A549 (cell line): Measurements from ENCODE around the gene CAMK4. TPM values are rescaled to one million over a fixed set of nuclear protein-coding genes. Genes with fewer than 3 reads are reported as not detected.

Source experiments
- ATAC-seq, 2 experiments: fragments of 200-7000 bp in 1 of 2; fragments of >200 bp in 1 of 2; cut with Nextera tagmentation in 1 of 2; cut with Tn5 transposase in 1 of 2; 3 replicates each; pipeline versions ENCODE4 v1.8.0 to v1.9.1; 2018 to 2020; ENCODE audit warnings: mild to moderate bottlenecking in 1 of 2, moderate library complexity in 1 of 2
- CTCF ChIA-PET: fragments of 300-600 bp; sonication (Branson Sonifier 250); formaldehyde crosslinking; extraction: SDS; loops from one replicate; lab custom pipeline; 2021; ENCODE audit warnings: antibody characterized with exemption, inconsistent platforms; lab: Yijun Ruan, JAX
- POLR2A ChIA-PET: fragments of 350-600 bp; formaldehyde crosslinking; extraction: SDS; loops from one replicate; lab custom pipeline; 2021; ENCODE audit warnings: antibody characterized with exemption, inconsistent platforms; lab: Yijun Ruan, JAX
- DNase-seq, 2 experiments: peaks; one replicate each; pipeline versions ENCODE4 v3.0.0 to v3.0.0-alpha.2; 2011 to 2016; ENCODE audit warnings: low read depth in 1 of 2, low spot score in 1 of 2
- FAIRE-seq: peaks from 2 replicates; lab custom pipeline; 2011; peaks lifted over from hg19 to GRCh38; lab: Jason Lieb, UNC
- H3K27ac ChIP-seq, 2 experiments: fragments of >200 bp; sonication (Bioruptor Twin); formaldehyde crosslinking; 3 replicates each; pipeline ENCODE4 v1.5.1; 2016 to 2017
- H3K4me1 ChIP-seq: fragments of >200 bp; sonication (Bioruptor Twin); formaldehyde crosslinking; 3 replicates; pipeline ENCODE4 v1.6.1; 2016
- H3K4me2 ChIP-seq: fragments of >200 bp; sonication (Bioruptor Twin); formaldehyde crosslinking; 3 replicates; pipeline ENCODE4 v1.6.1; 2016
- H3K4me3 ChIP-seq: fragments of >200 bp; sonication (Bioruptor Twin); formaldehyde crosslinking; 3 replicates; pipeline ENCODE4 v1.5.1; 2016
- H3K9me3 ChIP-seq: fragments of >200 bp; sonication (Bioruptor Twin); formaldehyde crosslinking; 3 replicates; pipeline ENCODE4 v1.6.1; 2016
- CBX2 ChIP-seq: fragments of 200-600 bp; sonication (generic); IDR thresholded peaks from 2 replicates; pipeline ENCODE4 v1.6.1; 2016; ENCODE audit warnings: low read depth, mild to moderate bottlenecking, borderline replicate concordance
- CBX8 ChIP-seq: fragments of 200-600 bp; sonication (generic); IDR thresholded peaks from 2 replicates; pipeline ENCODE4 v1.6.1; 2016
- CHD4 ChIP-seq: fragments of 200-600 bp; sonication (generic); IDR thresholded peaks from 2 replicates; pipeline ENCODE4 v1.6.1; 2016; ENCODE audit warnings: antibody characterized with exemption, mild to moderate bottlenecking, borderline replicate concordance
- ELK1 ChIP-seq: fragments of 150-350 bp; IDR thresholded peaks from 2 replicates; pipeline ENCODE4 v1.6.1; 2014; ENCODE audit warnings: low read depth, mild to moderate bottlenecking, low read length
- FOSB ChIP-seq: fragments of 250-450 bp; sonication (Bioruptor Pico); IDR thresholded peaks from 2 replicates; pipeline ENCODE4 v1.5.0; 2020; ENCODE audit warnings: mild to moderate bottlenecking, moderate library complexity
- FOSL2 ChIP-seq, 2 experiments: fragments of 450-650 bp in 1 of 2; fragments of >200 bp in 1 of 2; sonication (Bioruptor Twin) in 1 of 2; formaldehyde crosslinking; IDR thresholded peaks; 2 replicates each; pipeline versions ENCODE4 v1.5.0 to v1.6.1; 2016 to 2020; ENCODE audit warnings: mild to moderate bottlenecking in 1 of 2, moderate library complexity in 1 of 2
- GATA3 ChIP-seq: IDR thresholded peaks from 2 replicates; pipeline ENCODE4 v1.6.1; 2012; ENCODE audit warnings: borderline replicate concordance
- HOXB13 ChIP-seq: fragments of 250-450 bp; sonication (Bioruptor Pico); IDR thresholded peaks from 2 replicates; pipeline ENCODE4 v1.5.0; 2020; ENCODE audit warnings: low read depth, mild to moderate bottlenecking, moderate library complexity
- HOXB5 ChIP-seq: fragments of 250-450 bp; sonication (Bioruptor Pico); IDR thresholded peaks from 2 replicates; pipeline ENCODE4 v1.5.0; 2020; ENCODE audit warnings: mild to moderate bottlenecking, moderate library complexity
- JUN ChIP-seq, 2 experiments: fragments of >200 bp; sonication (Bioruptor Twin); formaldehyde crosslinking; IDR thresholded peaks; 2 replicates in 1 of 2; 3 replicates in 1 of 2; pipeline ENCODE4 v1.6.1; 2016 to 2017
- JUNB ChIP-seq: fragments of >200 bp; sonication (Bioruptor Twin); formaldehyde crosslinking; IDR thresholded peaks from 2 replicates; pipeline ENCODE4 v1.6.1; 2016
- KDM1A ChIP-seq: fragments of 200-600 bp; sonication (generic); IDR thresholded peaks from 2 replicates; pipeline ENCODE4 v1.6.1; 2016; ENCODE audit warnings: low read depth, mild to moderate bottlenecking
- MAX ChIP-seq: IDR thresholded peaks from 2 replicates; pipeline ENCODE4 v1.6.1; 2012
- MAZ ChIP-seq: fragments of 150-350 bp; IDR thresholded peaks from 2 replicates; pipeline ENCODE4 v1.6.1; 2014; ENCODE audit warnings: antibody characterized with exemption, low read depth, low read length, borderline replicate concordance
- MYC ChIP-seq: IDR thresholded peaks from 2 replicates; pipeline ENCODE4 v1.6.1; 2012; ENCODE audit warnings: mild to moderate bottlenecking, inconsistent platforms, low read length, improper control_type of control experiment, borderline replicate concordance
- NFE2L2 ChIP-seq: fragments of 150-350 bp; conservative IDR thresholded peaks from 2 replicates; pipeline ENCODE4 v1.6.1; 2014; ENCODE audit warnings: low read length
- PHF8 ChIP-seq: fragments of 200-600 bp; sonication (generic); IDR thresholded peaks from 2 replicates; pipeline ENCODE4 v1.6.1; 2016; ENCODE audit warnings: low read depth, mild to moderate bottlenecking, antibody characterized with exemption, moderate library complexity, borderline replicate concordance
- POLR2A ChIP-seq: IDR thresholded peaks from 2 replicates; pipeline ENCODE4 v1.6.1; 2012; ENCODE audit warnings: mild to moderate bottlenecking, low read length
- RAD21 ChIP-seq, 2 experiments: fragments of >200 bp in 1 of 2; sonication (Bioruptor Twin) in 1 of 2; formaldehyde crosslinking in 1 of 2; IDR thresholded peaks in 1 of 2; conservative IDR thresholded peaks in 1 of 2; 2 replicates in 1 of 2; 3 replicates in 1 of 2; pipeline ENCODE4 v1.6.1; 2012 to 2018; ENCODE audit warnings: inconsistent platforms in 1 of 2
- RCOR1 ChIP-seq: fragments of 150-350 bp; IDR thresholded peaks from 2 replicates; pipeline ENCODE4 v1.6.1; 2014; ENCODE audit warnings: antibody characterized with exemption, low read length, low read depth
- RFX5 ChIP-seq: fragments of 450-650 bp; IDR thresholded peaks from 2 replicates; pipeline ENCODE4 v1.7.1; 2014; ENCODE audit warnings: antibody characterized with exemption, mild to moderate bottlenecking, moderate library complexity
- SREBF2 ChIP-seq: fragments of 450-650 bp; IDR thresholded peaks from 2 replicates; pipeline ENCODE4 v1.6.1; 2014; ENCODE audit warnings: mild to moderate bottlenecking, moderate library complexity
- TFCP2L1 ChIP-seq: fragments of 250-450 bp; sonication (Bioruptor Pico); IDR thresholded peaks from 2 replicates; pipeline ENCODE4 v1.5.0; 2021; ENCODE audit warnings: mild to moderate bottlenecking
- TP53 ChIP-seq: fragments of 250-450 bp; sonication (Bioruptor Pico); IDR thresholded peaks from 2 replicates; pipeline ENCODE4 v1.5.0; 2021; ENCODE audit warnings: mild to moderate bottlenecking, moderate library complexity
- USF2 ChIP-seq: fragments of 450-650 bp; IDR thresholded peaks from 2 replicates; pipeline ENCODE4 v1.6.1; 2014; ENCODE audit warnings: antibody characterized with exemption
- ZFP36 ChIP-seq: fragments of 450-650 bp; IDR thresholded peaks from 2 replicates; pipeline ENCODE4 v1.6.1; 2014; ENCODE audit warnings: borderline replicate concordance; ENCODE audit not compliant: partially characterized antibody
- WGBS: methylation state at CpG from one replicate; pipeline ENCODE4 v1.1.6; 2017; ENCODE audit errors: missing lambda C conversion rate; 5-methylcytosine and 5-hydroxymethylcytosine counted together
- polyA plus RNA-seq, 4 experiments: library from polyadenylated mRNA; depleted of rRNA in 3 of 4; stranded (reverse); fragments of >200 nt; fragmentation: RNase III in 1 of 4; extraction: RNeasy Plus Mini Kit Qiagen cat#74134 plus additional on column Dnase treatment in 1 of 4; gene quantifications; 2 replicates in 3 of 4; 3 replicates in 1 of 4; pipeline ENCODE4 v1.2.3, GENCODE V29; 2011 to 2017
- TF ChIP-seq, protein P1 (sequence below): fragments of 250-450 bp; sonication (Bioruptor Pico); IDR thresholded peaks from 2 replicates; pipeline ENCODE4 v1.5.0; 2021; ENCODE audit warnings: mild to moderate bottlenecking, moderate library complexity, borderline replicate concordance
- TF ChIP-seq, protein P2 (sequence below): fragments of >200 bp; sonication (Bioruptor Twin); formaldehyde crosslinking; IDR thresholded peaks from 2 replicates; pipeline ENCODE4 v1.6.1; 2016
- TF ChIP-seq, protein P3 (sequence below): IDR thresholded peaks from 2 replicates; pipeline ENCODE4 v1.6.1; 2012
- TF ChIP-seq, protein P4 (sequence below): IDR thresholded peaks from 2 replicates; pipeline ENCODE4 v1.6.1; 2012; ENCODE audit warnings: low read depth, borderline replicate concordance

Gene CAMK4
- polyA plus RNA-seq, 2 of the 4 experiments (the other 2 are of a cell fraction) = not detected

DNA sequence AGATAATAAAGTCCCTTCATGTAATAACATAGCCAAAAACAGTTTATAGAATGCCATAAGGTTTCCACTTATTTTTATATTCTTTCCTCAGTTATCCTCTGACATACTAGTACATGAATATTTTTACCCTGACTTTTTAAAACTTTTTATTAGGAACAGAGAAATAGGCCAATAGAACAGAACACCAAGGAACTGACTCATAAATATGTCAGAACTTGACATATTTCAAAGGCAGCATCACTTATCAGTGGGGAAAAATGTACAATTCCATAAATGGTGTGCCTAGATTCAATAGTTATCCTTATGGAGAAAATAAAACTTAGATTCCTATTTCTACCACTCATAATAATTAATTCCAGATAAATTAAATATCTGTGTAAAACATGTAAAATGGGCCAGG is 278.8 kb downstream of the CAMK4 start:
- Histone ChIP-seq H3K4me2 (no peak overlapping the region), H3K4me1 (no peaks in the 10 kb centered on the region), H3K4me3 (no peak overlapping the region), H3K27ac (no peak overlapping the region), H3K9me3 (no peaks in the 10 kb centered on the region)
- no peak for DNase-seq
- ATAC-seq = no peak
- FAIRE-seq = no peak
- ChIA-PET CTCF (no interaction called here), POLR2A (no interaction called here)
- TF ChIP-seq, protein P1, sequence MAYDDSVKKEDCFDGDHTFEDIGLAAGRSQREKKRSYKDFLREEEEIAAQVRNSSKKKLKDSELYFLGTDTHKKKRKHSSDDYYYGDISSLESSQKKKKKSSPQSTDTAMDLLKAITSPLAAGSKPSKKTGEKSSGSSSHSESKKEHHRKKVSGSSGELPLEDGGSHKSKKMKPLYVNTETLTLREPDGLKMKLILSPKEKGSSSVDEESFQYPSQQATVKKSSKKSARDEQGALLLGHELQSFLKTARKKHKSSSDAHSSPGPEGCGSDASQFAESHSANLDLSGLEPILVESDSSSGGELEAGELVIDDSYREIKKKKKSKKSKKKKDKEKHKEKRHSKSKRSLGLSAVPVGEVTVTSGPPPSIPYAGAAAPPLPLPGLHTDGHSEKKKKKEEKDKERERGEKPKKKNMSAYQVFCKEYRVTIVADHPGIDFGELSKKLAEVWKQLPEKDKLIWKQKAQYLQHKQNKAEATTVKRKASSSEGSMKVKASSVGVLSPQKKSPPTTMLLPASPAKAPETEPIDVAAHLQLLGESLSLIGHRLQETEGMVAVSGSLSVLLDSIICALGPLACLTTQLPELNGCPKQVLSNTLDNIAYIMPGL (CRISPR knock-in tag) = no peak
- TF ChIP-seq RFX5 (no peak), RCOR1 (no peak), FOSL2 (IDR thresholded peaks at IDR 0.05) (no peak), FOSL2 (CRISPR knock-in tag; IDR thresholded peaks at IDR 0.05) (no peak), SREBF2 (no peak), CBX8 (no peak), PHF8 (no peak), ELK1 (no peak), NFE2L2 (no peak), MAZ (no peak), KDM1A (no peak), CHD4 (no peak), CBX2 (no peak), POLR2A (no peak), JUNB (no peak), FOSB (CRISPR knock-in tag) (no peak)
- TF ChIP-seq, protein P2, sequence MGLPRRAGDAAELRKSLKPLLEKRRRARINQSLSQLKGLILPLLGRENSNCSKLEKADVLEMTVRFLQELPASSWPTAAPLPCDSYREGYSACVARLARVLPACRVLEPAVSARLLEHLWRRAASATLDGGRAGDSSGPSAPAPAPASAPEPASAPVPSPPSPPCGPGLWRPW = no peak

DNA sequence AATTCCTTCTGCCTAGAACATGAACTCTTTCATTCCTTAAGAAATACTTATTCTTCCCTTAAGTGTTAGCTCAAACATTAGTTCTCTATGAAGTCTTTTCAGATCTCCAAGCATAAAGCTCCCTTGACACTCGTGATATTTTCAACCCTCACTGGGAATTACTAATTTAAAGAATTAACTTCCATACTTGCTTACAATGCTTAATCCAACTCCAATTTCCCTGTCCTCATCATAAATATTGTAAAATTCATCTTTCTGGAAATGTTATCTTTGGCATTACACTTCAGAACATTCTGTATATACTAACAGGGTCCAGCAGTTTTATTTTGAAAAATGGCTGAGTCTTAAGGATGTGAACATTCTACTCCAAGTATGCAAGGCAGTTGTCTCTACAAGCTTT is 280.9 kb downstream of the CAMK4 start:
- ChIA-PET POLR2A (no interaction called here), CTCF (interaction anchor here (0.7 to 2.6 kb wide), 3 partner anchors 9 to 1385 kb away, joined by 3 to 10 read pairs (median 6); no protein-coding TSS in a partner anchor)
- ATAC-seq = no peak
- TF ChIP-seq USF2 = no peak
- TF ChIP-seq MYC = no peak
- TF ChIP-seq MAX = no peak
- no peak for TF ChIP-seq HOXB13 (CRISPR knock-in tag)
- TF ChIP-seq ZFP36 = no peak
- no peak for TF ChIP-seq RAD21 (conservative IDR thresholded peaks at IDR 0.05 in 1 of 2, IDR thresholded peaks at IDR 0.05 in 1 of 2)
- TF ChIP-seq PHF8 = no peak
- no peak for TF ChIP-seq RFX5
- TF ChIP-seq TP53 (CRISPR knock-in tag) = no peak
- TF ChIP-seq TFCP2L1 (CRISPR knock-in tag) = no peak
- TF ChIP-seq NFE2L2 = no peak
- no peak for TF ChIP-seq GATA3
- TF ChIP-seq, protein P3, sequence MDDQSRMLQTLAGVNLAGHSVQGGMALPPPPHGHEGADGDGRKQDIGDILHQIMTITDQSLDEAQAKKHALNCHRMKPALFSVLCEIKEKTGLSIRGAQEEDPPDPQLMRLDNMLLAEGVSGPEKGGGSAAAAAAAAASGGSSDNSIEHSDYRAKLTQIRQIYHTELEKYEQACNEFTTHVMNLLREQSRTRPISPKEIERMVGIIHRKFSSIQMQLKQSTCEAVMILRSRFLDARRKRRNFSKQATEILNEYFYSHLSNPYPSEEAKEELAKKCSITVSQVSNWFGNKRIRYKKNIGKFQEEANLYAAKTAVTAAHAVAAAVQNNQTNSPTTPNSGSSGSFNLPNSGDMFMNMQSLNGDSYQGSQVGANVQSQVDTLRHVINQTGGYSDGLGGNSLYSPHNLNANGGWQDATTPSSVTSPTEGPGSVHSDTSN = no peak
- TF ChIP-seq FOSL2 (IDR thresholded peaks at IDR 0.05) = no peak
- no peak for TF ChIP-seq FOSL2 (CRISPR knock-in tag; IDR thresholded peaks at IDR 0.05)
- TF ChIP-seq CBX2 = no peak
- no peak for TF ChIP-seq MAZ
- no peak for TF ChIP-seq HOXB5 (CRISPR knock-in tag)
- TF ChIP-seq JUN (IDR thresholded peaks at IDR 0.05) = no peak
- TF ChIP-seq, protein P4, sequence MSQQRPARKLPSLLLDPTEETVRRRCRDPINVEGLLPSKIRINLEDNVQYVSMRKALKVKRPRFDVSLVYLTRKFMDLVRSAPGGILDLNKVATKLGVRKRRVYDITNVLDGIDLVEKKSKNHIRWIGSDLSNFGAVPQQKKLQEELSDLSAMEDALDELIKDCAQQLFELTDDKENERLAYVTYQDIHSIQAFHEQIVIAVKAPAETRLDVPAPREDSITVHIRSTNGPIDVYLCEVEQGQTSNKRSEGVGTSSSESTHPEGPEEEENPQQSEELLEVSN = no peak
- TF ChIP-seq JUNB = no peak
- 78% methylated on average over 1 of the region's 1 CpG for WGBS
- DNase-seq = no peak
- Histone ChIP-seq H3K27ac (no peak overlapping the region), H3K4me3 (no peak overlapping the region), H3K9me3 (no peaks in the 10 kb centered on the region), H3K4me1 (no peaks in the 10 kb centered on the region), H3K4me2 (no peak overlapping the region)
- no peak for FAIRE-seq
